Measurements from ENCODE around the gene HUNK. TPM values are rescaled to one million over a fixed set of nuclear protein-coding genes. Genes with fewer than 3 reads are reported as not detected.

HUNK gene
- total RNA-seq, 4 donors from 2014 or later, result 0.22 to 1.2 (median 0.36) TPM

DNA sequence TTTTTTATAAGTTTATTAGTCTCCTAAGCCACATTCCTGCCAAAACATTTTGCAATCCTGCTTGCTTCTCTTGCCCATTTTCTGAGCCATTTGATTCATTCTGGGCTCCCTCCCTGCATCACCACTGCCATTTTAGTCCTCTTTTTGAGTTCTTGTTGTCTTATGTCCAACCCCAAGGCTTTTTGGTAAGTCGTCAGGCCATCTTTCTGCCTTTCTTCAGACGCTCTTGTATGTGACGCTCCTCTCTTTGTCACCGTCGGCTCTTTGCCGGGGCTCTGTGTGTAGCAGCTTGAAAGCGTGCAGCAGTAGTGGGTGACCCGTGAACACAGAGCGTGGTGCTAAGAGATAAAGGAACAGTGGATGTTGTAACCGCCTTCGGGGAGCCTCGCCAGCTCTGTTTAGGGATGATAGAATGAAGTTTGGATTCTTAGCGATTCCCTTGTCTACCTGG lies 14.6 kb downstream of the HUNK start:
- Histone ChIP-seq H3K36me3 (no peaks in the 10 kb centered on the region), H3K4me3 (replicated peaks in 1 of 3) (no peak overlapping the region), H3K27me3 (no peaks in the 10 kb centered on the region), H3K9me3 (no peaks in the 10 kb centered on the region), H3K27ac (no peak overlapping the region), H3K4me1 (peaks cover 0 to 5% of the 10 kb centered on the region in 2 donors)
- no peak for TF ChIP-seq POLR2A (IDR thresholded peaks at IDR 0.05)
- TF ChIP-seq, protein P1, sequence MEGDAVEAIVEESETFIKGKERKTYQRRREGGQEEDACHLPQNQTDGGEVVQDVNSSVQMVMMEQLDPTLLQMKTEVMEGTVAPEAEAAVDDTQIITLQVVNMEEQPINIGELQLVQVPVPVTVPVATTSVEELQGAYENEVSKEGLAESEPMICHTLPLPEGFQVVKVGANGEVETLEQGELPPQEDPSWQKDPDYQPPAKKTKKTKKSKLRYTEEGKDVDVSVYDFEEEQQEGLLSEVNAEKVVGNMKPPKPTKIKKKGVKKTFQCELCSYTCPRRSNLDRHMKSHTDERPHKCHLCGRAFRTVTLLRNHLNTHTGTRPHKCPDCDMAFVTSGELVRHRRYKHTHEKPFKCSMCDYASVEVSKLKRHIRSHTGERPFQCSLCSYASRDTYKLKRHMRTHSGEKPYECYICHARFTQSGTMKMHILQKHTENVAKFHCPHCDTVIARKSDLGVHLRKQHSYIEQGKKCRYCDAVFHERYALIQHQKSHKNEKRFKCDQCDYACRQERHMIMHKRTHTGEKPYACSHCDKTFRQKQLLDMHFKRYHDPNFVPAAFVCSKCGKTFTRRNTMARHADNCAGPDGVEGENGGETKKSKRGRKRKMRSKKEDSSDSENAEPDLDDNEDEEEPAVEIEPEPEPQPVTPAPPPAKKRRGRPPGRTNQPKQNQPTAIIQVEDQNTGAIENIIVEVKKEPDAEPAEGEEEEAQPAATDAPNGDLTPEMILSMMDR (IDR thresholded peaks at IDR 0.05), result no peak
- no peak for DNase-seq
- intact Hi-C loops (cut with DNase I), result no loop called here
- 89 to 93% methylated on average over 13 of the region's 13 CpGs for WGBS, 2 donors

DNA sequence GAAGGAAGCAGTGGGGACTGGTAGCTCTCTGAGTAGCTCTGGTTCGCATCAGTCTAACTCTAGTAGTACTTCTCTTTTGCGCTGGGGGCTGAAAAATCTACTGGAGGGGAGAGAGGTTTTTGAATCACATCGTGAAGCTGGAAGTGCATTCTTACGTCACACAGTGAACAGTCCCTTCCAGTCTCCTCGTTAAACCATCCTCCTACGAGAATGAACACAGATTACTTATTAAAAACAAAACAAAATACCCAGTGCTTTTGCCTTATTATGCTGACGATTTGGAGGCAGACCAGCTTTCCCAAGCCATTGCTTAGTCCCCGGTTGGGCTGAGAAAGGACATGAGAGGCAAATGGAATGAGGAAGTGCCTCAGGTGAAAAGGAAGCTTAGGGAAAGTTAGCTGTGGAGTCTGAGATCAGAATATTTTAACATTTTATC lies 16.1 kb downstream of the HUNK start:
- 12 to 17% methylated on average over 8 of the region's 8 CpGs for WGBS, 2 donors
- Histone ChIP-seq H3K27ac (peak overlapping the region; percentile 5 to 57 (median 54)), H3K4me1 (peaks cover 0 to 5% of the 10 kb centered on the region in 2 donors), H3K36me3 (no peaks in the 10 kb centered on the region), H3K9me3 (no peaks in the 10 kb centered on the region), H3K4me3 (replicated peaks in 1 of 3) (no peak overlapping the region), H3K27me3 (no peaks in the 10 kb centered on the region)
- peak; percentile 48 to 69 for DNase-seq
- no peak for TF ChIP-seq POLR2A (IDR thresholded peaks at IDR 0.05)
- TF ChIP-seq, protein P1 (IDR thresholded peaks at IDR 0.05), result peak in 2 of 6 experiments; percentile 9 to 29
- intact Hi-C loops (cut with DNase I), result no loop called here

DNA sequence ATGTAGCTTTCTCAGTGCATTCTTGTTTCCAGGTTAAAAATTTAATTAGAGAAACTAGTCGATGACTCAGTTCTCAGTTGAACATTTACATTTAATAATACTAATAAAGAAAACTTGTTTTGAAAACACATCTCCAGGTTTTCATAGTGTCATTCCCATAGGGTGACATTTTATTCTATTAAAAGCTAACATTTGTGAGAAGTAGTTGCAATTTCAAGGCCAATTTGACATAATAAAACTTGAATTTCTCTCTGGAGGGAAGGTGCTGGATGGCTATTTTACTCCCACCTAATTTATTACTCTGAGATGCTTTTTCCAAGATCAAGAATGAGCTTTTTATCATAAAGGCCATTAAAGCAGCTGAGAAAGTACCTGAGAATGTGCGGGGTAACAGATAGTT lies 16.6 kb downstream of the HUNK start:
- no peaks in the 10 kb centered on the region for H3K9me3 ChIP-seq
- no peaks in the 10 kb centered on the region for H3K27me3 ChIP-seq
- intact Hi-C loops (cut with DNase I), result no loop called here
- peaks cover 0 to 5% of the 10 kb centered on the region in 2 donors for H3K4me1 ChIP-seq
- TF ChIP-seq POLR2A (IDR thresholded peaks at IDR 0.05), result no peak
- TF ChIP-seq, protein P1 (IDR thresholded peaks at IDR 0.05), result no peak
- no peak for DNase-seq
- H3K4me3 ChIP-seq (replicated peaks in 1 of 3), result no peak overlapping the region
- WGBS, 2 donors, result 87 to 88% methylated on average over 2 of the region's 2 CpGs
- H3K27ac ChIP-seq, result peak overlapping the region; percentile 5 to 57 (median 54)
- no peaks in the 10 kb centered on the region for H3K36me3 ChIP-seq

DNA sequence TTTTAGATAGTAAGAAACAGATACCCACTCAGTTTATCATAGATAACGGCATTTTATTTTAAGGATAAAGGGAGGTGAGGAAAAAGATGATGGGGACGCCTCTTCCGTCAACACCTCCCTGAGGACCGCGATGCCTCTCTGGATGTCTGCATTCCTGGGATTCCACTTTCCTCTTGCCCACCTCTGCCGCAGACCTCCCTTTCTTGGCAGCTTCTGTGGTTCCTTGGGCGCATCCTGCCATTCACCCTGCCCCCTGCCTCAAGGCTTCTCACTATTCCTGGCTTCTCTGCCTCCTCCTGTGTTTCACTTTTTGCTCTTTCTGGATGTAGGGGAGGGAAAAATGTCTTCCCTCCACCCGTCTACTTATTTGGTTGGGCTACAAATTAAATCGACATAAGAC lies 19.9 kb downstream of the HUNK start:
- intact Hi-C loops (cut with DNase I), result no loop called here
- TF ChIP-seq, protein P1 (IDR thresholded peaks at IDR 0.05), result no peak
- no peak for TF ChIP-seq POLR2A (IDR thresholded peaks at IDR 0.05)
- Histone ChIP-seq H3K9me3 (no peaks in the 10 kb centered on the region), H3K36me3 (no peaks in the 10 kb centered on the region), H3K27me3 (no peaks in the 10 kb centered on the region), H3K4me3 (replicated peaks in 1 of 3) (no peak overlapping the region), H3K27ac (no peak overlapping the region), H3K4me1 (peaks cover 0 to 5% of the 10 kb centered on the region in 2 donors)
- 74 to 75% methylated on average over 9 of the region's 9 CpGs for WGBS, 2 donors
- no peak for DNase-seq

DNA sequence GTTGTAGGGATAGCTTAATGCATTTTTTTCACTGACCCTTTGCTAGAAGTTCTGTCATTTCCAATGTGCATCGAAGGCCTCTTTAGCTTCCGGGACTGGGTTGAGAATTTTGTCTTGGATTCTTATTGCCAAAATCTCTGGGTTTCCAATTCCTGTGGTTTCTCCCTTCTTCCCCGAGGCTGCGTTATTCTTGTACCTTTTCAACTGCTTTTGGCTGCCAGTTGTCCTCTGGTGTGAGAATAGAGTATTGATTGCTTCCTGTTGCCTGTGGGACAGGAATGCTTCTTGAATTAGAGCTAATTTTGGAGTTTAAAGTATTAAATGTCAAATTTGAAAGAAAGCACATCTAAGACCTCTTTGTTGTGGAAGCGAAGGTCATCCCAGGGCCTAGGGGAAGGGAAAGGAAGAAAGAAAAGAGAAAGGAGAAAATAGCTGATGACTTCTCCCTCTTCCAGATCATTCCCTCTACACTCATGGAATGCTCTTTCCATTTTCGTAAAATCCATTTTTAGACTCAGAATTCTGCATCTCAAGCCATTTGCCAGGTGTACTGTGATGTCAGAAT lies 21.1 kb downstream of the HUNK start:
- intact Hi-C loops (cut with DNase I), result no loop called here
- TF ChIP-seq, protein P1 (IDR thresholded peaks at IDR 0.05), result no peak
- no peak overlapping the region for H3K27ac ChIP-seq
- H3K27me3 ChIP-seq, result no peaks in the 10 kb centered on the region
- no peak overlapping the region for H3K4me3 ChIP-seq (replicated peaks in 1 of 3)
- no peaks in the 10 kb centered on the region for H3K36me3 ChIP-seq
- 85 to 86% methylated on average over 6 of the region's 6 CpGs for WGBS, 2 donors
- peaks cover 0 to 5% of the 10 kb centered on the region in 2 donors for H3K4me1 ChIP-seq
- H3K9me3 ChIP-seq, result no peaks in the 10 kb centered on the region
- DNase-seq, result no peak
